Neural cell (in vitro differentiated cells): ENCODE measurements around the gene NGEF. TPM values are rescaled to one million over a fixed set of nuclear protein-coding genes. Genes with fewer than 3 reads are reported as not detected.

Experiments used
- H2AFZ ChIP-seq: fragments of 200-600, 300-800 bp; sonication (generic), shearing (Covaris generic); 2 replicates; pipeline ENCODE4 v1.6.0; 2014; ENCODE audit warnings: low read depth, mild to moderate bottlenecking, antibody characterized with exemption, low read length, moderate library complexity
- H3F3A ChIP-seq: fragments of 200-600 bp; shearing (Covaris generic); 2 replicates; pipeline ENCODE4 v1.6.1; 2016; ENCODE audit warnings: mild to moderate bottlenecking, moderate library complexity, mixed read lengths, antibody characterized with exemption, low read length; ENCODE audit not compliant: insufficient read depth, poor library complexity, severe bottlenecking
- H3K27ac ChIP-seq: fragments of 200-600, 300-800 bp; sonication (generic), shearing (Covaris generic); 2 replicates; pipeline ENCODE4 v1.5.1; 2014; ENCODE audit warnings: mild to moderate bottlenecking, low read length, moderate library complexity
- H3K27me3 ChIP-seq: fragments of 300-800, 200-600 bp; sonication (generic), shearing (Covaris generic); 2 replicates; pipeline ENCODE4 v1.6.0; 2014; ENCODE audit warnings: mild to moderate bottlenecking, low read depth, low read length, moderate library complexity; ENCODE audit not compliant: insufficient read depth
- H3K36me3 ChIP-seq: fragments of 300-800, 200-600 bp; sonication (generic), shearing (Covaris generic); 2 replicates; pipeline ENCODE4 v1.5.1; 2014; ENCODE audit warnings: mild to moderate bottlenecking, antibody characterized with exemption, low read length, moderate library complexity; ENCODE audit not compliant: insufficient read depth
- H3K4me2 ChIP-seq: fragments of 300-800, 200-600 bp; sonication (generic), shearing (Covaris generic); 2 replicates; pipeline ENCODE4 v1.6.0; 2014; ENCODE audit warnings: mild to moderate bottlenecking, low read length
- H3K4me3 ChIP-seq: fragments of 300-800, 200-600 bp; sonication (generic), shearing (Covaris generic); 2 replicates; pipeline ENCODE4 v1.5.1; 2014; ENCODE audit warnings: mild to moderate bottlenecking, low read length, moderate library complexity
- H3K79me2 ChIP-seq: fragments of 200-600 bp; shearing (Covaris generic); replicated peaks from 2 replicates; pipeline ENCODE4 v1.6.0; 2014; ENCODE audit warnings: mild to moderate bottlenecking, low read length, moderate library complexity; ENCODE audit not compliant: insufficient read depth
- H3K9ac ChIP-seq: fragments of 300-800, 200-600 bp; sonication (generic), shearing (Covaris generic); 2 replicates; pipeline ENCODE4 v1.6.1; 2016; ENCODE audit warnings: mild to moderate bottlenecking, low read length, mixed read lengths
- H3K9me2 ChIP-seq: fragments of 200-600 bp; shearing (Covaris generic); 2 replicates; pipeline ENCODE4 v1.6.1; 2016; ENCODE audit warnings: mild to moderate bottlenecking, low read length, mixed read lengths; ENCODE audit not compliant: insufficient read depth
- H3K9me3 ChIP-seq: fragments of 200-600, 300-800 bp; sonication (generic), shearing (Covaris generic); 2 replicates; pipeline ENCODE4 v1.6.1; 2016; ENCODE audit warnings: mild to moderate bottlenecking, mixed run types, low read length, moderate library complexity, mixed read lengths
- H4K20me1 ChIP-seq: fragments of 200-600 bp; shearing (Covaris generic); 2 replicates; pipeline ENCODE4 v1.6.1; 2016; ENCODE audit warnings: mild to moderate bottlenecking, mixed run types; ENCODE audit not compliant: insufficient read depth
- EP300 ChIP-seq: fragments of 450-650 bp; conservative IDR thresholded peaks from 2 replicates; pipeline ENCODE4 v1.6.1; 2014; ENCODE audit warnings: antibody characterized with exemption, mild to moderate bottlenecking, moderate library complexity; ENCODE audit not compliant: poor library complexity, severe bottlenecking
- EZH2 ChIP-seq: fragments of 200-600, 300-800 bp; shearing (Covaris generic), sonication (generic); IDR thresholded peaks from 2 replicates; pipeline ENCODE4 v1.6.1; 2014; ENCODE audit warnings: antibody characterized with exemption, low read length, borderline replicate concordance, mild to moderate bottlenecking; ENCODE audit not compliant: insufficient read depth, poor library complexity, severe bottlenecking
- MXI1 ChIP-seq: fragments of 450-650 bp; conservative IDR thresholded peaks from 2 replicates; pipeline ENCODE4 v1.6.1; 2014; ENCODE audit warnings: antibody characterized with exemption, mild to moderate bottlenecking; ENCODE audit not compliant: poor library complexity, severe bottlenecking
- POLR2AphosphoS5 ChIP-seq: IDR thresholded peaks from 2 replicates; pipeline ENCODE4 v1.6.1; 2012
- RAD21 ChIP-seq: fragments of 450-650 bp; conservative IDR thresholded peaks from 2 replicates; pipeline ENCODE4 v1.6.1; 2014; ENCODE audit warnings: antibody characterized with exemption, mild to moderate bottlenecking, moderate library complexity
- SMC3 ChIP-seq: fragments of 450-650 bp; conservative IDR thresholded peaks from 2 replicates; pipeline ENCODE4 v1.6.1; 2014; ENCODE audit warnings: antibody characterized with exemption, mild to moderate bottlenecking, moderate library complexity; ENCODE audit not compliant: poor library complexity
- TAF1 ChIP-seq: IDR thresholded peaks from 2 replicates; pipeline ENCODE4 v1.6.1; 2012; ENCODE audit warnings: low read depth
- polyA plus RNA-seq: library from polyadenylated mRNA; depleted of rRNA; stranded (reverse); fragments of >200 nt; gene quantifications from 2 replicates; pipeline ENCODE4 v1.2.3, GENCODE V29; 2014
- TF ChIP-seq, protein P1 (sequence below): IDR thresholded peaks from 2 replicates; pipeline ENCODE4 v1.6.1; 2012; ENCODE audit warnings: borderline replicate concordance
- TF ChIP-seq, protein P2 (sequence below): fragments of 450-650 bp; IDR thresholded peaks from 2 replicates; pipeline ENCODE4 v1.5.1; 2014; ENCODE audit warnings: antibody characterized with exemption, mild to moderate bottlenecking, moderate library complexity; ENCODE audit not compliant: poor library complexity, severe bottlenecking

NGEF gene
- polyA plus RNA-seq, 1 donor from 2014 or later, result 5.2 TPM

DNA sequence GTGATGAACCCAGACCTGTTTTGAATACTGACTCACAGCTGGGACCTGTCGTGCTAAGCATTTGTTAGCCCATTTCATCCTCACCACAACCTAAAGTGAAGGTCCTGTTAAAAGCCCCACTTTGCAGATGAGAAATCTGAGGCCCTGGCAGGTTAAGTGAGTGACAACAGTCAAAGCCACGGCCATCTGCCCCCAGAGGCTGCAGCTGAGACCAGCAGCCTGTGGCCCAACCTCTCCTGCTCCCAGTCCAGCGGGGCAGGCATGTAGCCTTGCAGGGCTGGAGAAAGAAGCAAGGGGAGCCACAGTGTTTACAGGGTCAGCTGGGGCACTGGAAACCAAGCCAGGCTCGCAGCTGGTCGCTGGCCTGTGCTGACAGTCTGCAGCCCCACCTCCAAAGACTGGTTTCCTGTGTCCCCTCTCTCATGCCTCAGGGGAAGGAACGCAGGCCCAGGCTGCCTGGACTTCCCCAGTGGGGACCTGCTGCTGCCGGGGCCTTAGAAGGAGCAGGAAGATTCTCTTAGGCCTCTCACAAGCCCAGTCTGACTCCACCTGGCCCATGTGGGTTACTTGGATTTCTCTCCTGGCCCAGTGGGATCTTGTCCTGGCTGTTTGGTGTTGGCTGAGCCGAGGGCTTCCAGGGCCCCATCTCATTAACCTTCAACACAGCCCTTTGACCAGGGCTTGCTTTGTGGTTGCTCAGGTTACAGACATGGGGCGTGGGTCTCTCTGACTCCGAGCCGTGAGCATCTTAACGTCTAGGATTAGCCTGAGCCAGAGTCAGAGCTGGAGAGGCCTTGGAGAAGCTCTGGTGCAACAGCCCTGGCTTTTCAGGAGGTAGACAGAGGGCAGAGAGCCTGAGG lies 48.8 kb upstream of the NGEF start:
- H3K4me2 ChIP-seq, result no peak overlapping the region
- no peaks in the 10 kb centered on the region for H3K79me2 ChIP-seq
- H3K36me3 ChIP-seq, result no peaks in the 10 kb centered on the region
- TF ChIP-seq MXI1 (no peak), POLR2AphosphoS5 (no peak), SMC3 (no peak), EZH2 (no peak), TAF1 (no peak), EP300 (no peak)
- TF ChIP-seq, protein P1, sequence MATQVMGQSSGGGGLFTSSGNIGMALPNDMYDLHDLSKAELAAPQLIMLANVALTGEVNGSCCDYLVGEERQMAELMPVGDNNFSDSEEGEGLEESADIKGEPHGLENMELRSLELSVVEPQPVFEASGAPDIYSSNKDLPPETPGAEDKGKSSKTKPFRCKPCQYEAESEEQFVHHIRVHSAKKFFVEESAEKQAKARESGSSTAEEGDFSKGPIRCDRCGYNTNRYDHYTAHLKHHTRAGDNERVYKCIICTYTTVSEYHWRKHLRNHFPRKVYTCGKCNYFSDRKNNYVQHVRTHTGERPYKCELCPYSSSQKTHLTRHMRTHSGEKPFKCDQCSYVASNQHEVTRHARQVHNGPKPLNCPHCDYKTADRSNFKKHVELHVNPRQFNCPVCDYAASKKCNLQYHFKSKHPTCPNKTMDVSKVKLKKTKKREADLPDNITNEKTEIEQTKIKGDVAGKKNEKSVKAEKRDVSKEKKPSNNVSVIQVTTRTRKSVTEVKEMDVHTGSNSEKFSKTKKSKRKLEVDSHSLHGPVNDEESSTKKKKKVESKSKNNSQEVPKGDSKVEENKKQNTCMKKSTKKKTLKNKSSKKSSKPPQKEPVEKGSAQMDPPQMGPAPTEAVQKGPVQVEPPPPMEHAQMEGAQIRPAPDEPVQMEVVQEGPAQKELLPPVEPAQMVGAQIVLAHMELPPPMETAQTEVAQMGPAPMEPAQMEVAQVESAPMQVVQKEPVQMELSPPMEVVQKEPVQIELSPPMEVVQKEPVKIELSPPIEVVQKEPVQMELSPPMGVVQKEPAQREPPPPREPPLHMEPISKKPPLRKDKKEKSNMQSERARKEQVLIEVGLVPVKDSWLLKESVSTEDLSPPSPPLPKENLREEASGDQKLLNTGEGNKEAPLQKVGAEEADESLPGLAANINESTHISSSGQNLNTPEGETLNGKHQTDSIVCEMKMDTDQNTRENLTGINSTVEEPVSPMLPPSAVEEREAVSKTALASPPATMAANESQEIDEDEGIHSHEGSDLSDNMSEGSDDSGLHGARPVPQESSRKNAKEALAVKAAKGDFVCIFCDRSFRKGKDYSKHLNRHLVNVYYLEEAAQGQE, result no peak
- TF ChIP-seq, protein P2, sequence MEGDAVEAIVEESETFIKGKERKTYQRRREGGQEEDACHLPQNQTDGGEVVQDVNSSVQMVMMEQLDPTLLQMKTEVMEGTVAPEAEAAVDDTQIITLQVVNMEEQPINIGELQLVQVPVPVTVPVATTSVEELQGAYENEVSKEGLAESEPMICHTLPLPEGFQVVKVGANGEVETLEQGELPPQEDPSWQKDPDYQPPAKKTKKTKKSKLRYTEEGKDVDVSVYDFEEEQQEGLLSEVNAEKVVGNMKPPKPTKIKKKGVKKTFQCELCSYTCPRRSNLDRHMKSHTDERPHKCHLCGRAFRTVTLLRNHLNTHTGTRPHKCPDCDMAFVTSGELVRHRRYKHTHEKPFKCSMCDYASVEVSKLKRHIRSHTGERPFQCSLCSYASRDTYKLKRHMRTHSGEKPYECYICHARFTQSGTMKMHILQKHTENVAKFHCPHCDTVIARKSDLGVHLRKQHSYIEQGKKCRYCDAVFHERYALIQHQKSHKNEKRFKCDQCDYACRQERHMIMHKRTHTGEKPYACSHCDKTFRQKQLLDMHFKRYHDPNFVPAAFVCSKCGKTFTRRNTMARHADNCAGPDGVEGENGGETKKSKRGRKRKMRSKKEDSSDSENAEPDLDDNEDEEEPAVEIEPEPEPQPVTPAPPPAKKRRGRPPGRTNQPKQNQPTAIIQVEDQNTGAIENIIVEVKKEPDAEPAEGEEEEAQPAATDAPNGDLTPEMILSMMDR, result no peak
- no peaks in the 10 kb centered on the region for H3K27me3 ChIP-seq
- H3K9me2 ChIP-seq, result no peaks in the 10 kb centered on the region
- H3K9me3 ChIP-seq, result no peaks in the 10 kb centered on the region
- no peaks in the 10 kb centered on the region for H4K20me1 ChIP-seq
- H3K4me3 ChIP-seq, result no peak overlapping the region
- H2AFZ ChIP-seq, result no peak overlapping the region
- no peaks in the 10 kb centered on the region for H3F3A ChIP-seq
- no peak overlapping the region for H3K27ac ChIP-seq
- H3K9ac ChIP-seq, result no peak overlapping the region

DNA sequence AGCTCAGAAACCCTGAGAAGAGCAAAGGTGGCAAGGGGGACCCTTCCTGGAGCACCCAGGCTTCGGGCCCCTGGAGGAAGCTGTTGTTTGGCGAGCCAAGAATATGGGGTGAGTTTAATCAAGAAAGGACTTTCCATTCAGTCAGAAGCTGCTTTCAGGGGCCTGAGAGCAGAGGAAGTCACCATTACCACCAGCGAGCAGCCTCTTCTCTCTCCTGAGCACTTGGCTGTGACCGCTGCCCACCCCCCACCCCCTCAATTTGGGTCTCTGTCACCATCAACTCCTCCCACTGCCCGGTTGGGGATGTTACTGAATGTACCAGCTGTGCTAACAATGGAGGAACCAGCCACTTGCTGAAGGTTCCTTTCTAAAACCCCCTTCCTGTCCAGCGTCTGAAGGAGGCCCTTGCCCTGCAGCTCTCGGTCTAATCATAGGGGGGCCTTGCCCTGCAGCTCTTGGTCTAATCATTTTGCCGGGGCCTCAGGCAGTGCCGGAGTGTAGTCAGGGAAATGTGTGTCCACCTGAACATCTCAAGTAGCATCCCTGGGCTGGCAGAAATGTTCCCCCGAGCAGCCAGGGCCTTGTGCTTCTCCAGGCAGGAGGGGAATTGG lies 48.0 kb upstream of the NGEF start:
- H3K27me3 ChIP-seq, result no peaks in the 10 kb centered on the region
- TF ChIP-seq, protein P1, result no peak
- TF ChIP-seq TAF1 (no peak), SMC3 (no peak), POLR2AphosphoS5 (no peak), MXI1 (no peak), RAD21 (no peak), EZH2 (no peak), EP300 (no peak)
- TF ChIP-seq, protein P2, result no peak
- no peaks in the 10 kb centered on the region for H4K20me1 ChIP-seq
- no peak overlapping the region for H3K4me3 ChIP-seq
- H3K79me2 ChIP-seq, result no peaks in the 10 kb centered on the region
- H3K9me3 ChIP-seq, result no peaks in the 10 kb centered on the region
- no peak overlapping the region for H2AFZ ChIP-seq
- no peak overlapping the region for H3K4me2 ChIP-seq
- H3K27ac ChIP-seq, result no peak overlapping the region
- no peak overlapping the region for H3K9ac ChIP-seq
- H3F3A ChIP-seq, result no peaks in the 10 kb centered on the region
- no peaks in the 10 kb centered on the region for H3K9me2 ChIP-seq
- no peaks in the 10 kb centered on the region for H3K36me3 ChIP-seq
